ENCODE data around the gene RPS21. TPM values are rescaled to one million over a fixed set of nuclear protein-coding genes. Genes with fewer than 3 reads are reported as not detected.

RPS21 gene
- total RNA-seq, 1 experiment from 2014 or later = 2,488 TPM

GRCh38 chr20:62417981-62418708 lies 31.2 kb downstream of the RPS21 start:
- DNase-seq (ENCODE audit: low read depth, low spot score) = no peak
- no peak for ATAC-seq
- POLR2A ChIA-PET = no interaction called here
- Histone ChIP-seq H3K4me3 (replicated peaks in 1 of 2; ENCODE audit: low read depth in 1 of 2, low read length in 2 of 2) (no peak overlapping the region), H4K20me1 (ENCODE audit: insufficient read depth) (no peaks in the 10 kb centered on the region), H3K9ac (ENCODE audit: low read length) (no peak overlapping the region), H3K27ac (ENCODE audit: low read depth, low read length) (no peak overlapping the region), H3K4me1 (ENCODE audit: control insufficient read depth in 1 of 2, insufficient read depth in 2 of 2, low read length in 2 of 2) (no peaks in the 10 kb centered on the region), H3K27me3 (ENCODE audit: insufficient read depth, low read length) (no peaks in the 10 kb centered on the region), H3K4me2 (ENCODE audit: low read length) (no peak overlapping the region), H2AFZ (ENCODE audit: low read depth, low read length, poor library complexity, severe bottlenecking) (no peak overlapping the region), H3K9me3 (ENCODE audit: control insufficient read depth in 1 of 2, insufficient read depth in 1 of 2, low read depth in 1 of 2, low read length in 2 of 2) (no peaks in the 10 kb centered on the region), H3K36me3 (ENCODE audit: control insufficient read depth in 1 of 2, insufficient read depth in 2 of 2, low read length in 2 of 2) (no peaks in the 10 kb centered on the region), H3K79me2 (ENCODE audit: insufficient read depth, low read length) (no peaks in the 10 kb centered on the region), H3K9me2 (ENCODE audit: insufficient read depth) (no peaks in the 10 kb centered on the region)
- TF ChIP-seq EZH2phosphoT487 (IDR thresholded peaks at IDR 0.05; ENCODE audit: borderline replicate concordance) (no peak), ATF3 (IDR thresholded peaks at IDR 0.05) (no peak), ZFX (IDR thresholded peaks at IDR 0.05) (no peak)
- BruUV-seq (replicated peaks) = no TSS peak
- intact Hi-C loops (cut with micrococcal nuclease) = no loop called here
- CTCF ChIA-PET = no interaction called here
- RAD21 ChIA-PET (ENCODE audit: low non-redundant PET in 1 of 2, low total read pairs in 2 of 2, uncharacterized antibody in 2 of 2, unreplicated experiment in 2 of 2) = no interaction called here

- no peak overlapping the region for H3K4me2 ChIP-seq (ENCODE audit: low read length)
- H3K27ac ChIP-seq (ENCODE audit: low read depth, low read length) = no peak overlapping the region
- intact Hi-C loops (cut with micrococcal nuclease) = no loop called here
- peaks cover 0 to 3% of the 10 kb centered on the region in 2 experiments; a peak in 1 of 4 replicates for H3K4me1 ChIP-seq (ENCODE audit: control insufficient read depth in 1 of 2, insufficient read depth in 2 of 2, low read length in 2 of 2)
- ATAC-seq = no peak
- no peaks in the 10 kb centered on the region for H4K20me1 ChIP-seq (ENCODE audit: insufficient read depth)
- ChIA-PET RAD21 (ENCODE audit: low non-redundant PET in 1 of 2, low total read pairs in 2 of 2, uncharacterized antibody in 2 of 2, unreplicated experiment in 2 of 2) (no interaction called here), CTCF (no interaction called here), POLR2A (no interaction called here)
- no TSS peak for BruUV-seq (replicated peaks)
- no peaks in the 10 kb centered on the region for H3K9me3 ChIP-seq (ENCODE audit: control insufficient read depth in 1 of 2, insufficient read depth in 1 of 2, low read depth in 1 of 2, low read length in 2 of 2)
- H3K27me3 ChIP-seq (ENCODE audit: insufficient read depth, low read length) = no peaks in the 10 kb centered on the region
- no peak overlapping the region for H3K9ac ChIP-seq (ENCODE audit: low read length)
- no peak overlapping the region for H2AFZ ChIP-seq (ENCODE audit: low read depth, low read length, poor library complexity, severe bottlenecking)
- no peak overlapping the region for H3K4me3 ChIP-seq (replicated peaks in 1 of 2; ENCODE audit: low read depth in 1 of 2, low read length in 2 of 2)
- no peaks in the 10 kb centered on the region for H3K79me2 ChIP-seq (ENCODE audit: insufficient read depth, low read length)
- H3K9me2 ChIP-seq (ENCODE audit: insufficient read depth) = no peaks in the 10 kb centered on the region
- TF ChIP-seq FOSL1 (IDR thresholded peaks at IDR 0.05; ENCODE audit: low read depth) (no peak), EZH2phosphoT487 (IDR thresholded peaks at IDR 0.05; ENCODE audit: borderline replicate concordance) (no peak), SP1 (IDR thresholded peaks at IDR 0.05; ENCODE audit: low read depth) (no peak), REST (IDR thresholded peaks at IDR 0.05; ENCODE audit: low read depth) (no peak), ATF3 (IDR thresholded peaks at IDR 0.05) (no peak), SIN3A (IDR thresholded peaks at IDR 0.05; ENCODE audit: low read depth) (no peak), SRF (IDR thresholded peaks at IDR 0.05; ENCODE audit: low read depth) (no peak), CBX3 (IDR thresholded peaks at IDR 0.05; ENCODE audit: low read depth) (no peak), EGR1 (IDR thresholded peaks at IDR 0.05; ENCODE audit: low read depth) (no peak), MAX (IDR thresholded peaks at IDR 0.05) (no peak), TCF7L2 (IDR thresholded peaks at IDR 0.05; ENCODE audit: borderline replicate concordance, extremely low read depth, insufficient read depth, insufficient read length) (no peak), RAD21 (IDR thresholded peaks at IDR 0.05; ENCODE audit: low read depth) (no peak), CEBPB (IDR thresholded peaks at IDR 0.05; ENCODE audit: low read depth) (no peak), POLR2A (IDR thresholded peaks at IDR 0.05; ENCODE audit: borderline replicate concordance, extremely low read depth, insufficient read depth, insufficient read length) (no peak), ZNF274 (IDR thresholded peaks at IDR 0.05; ENCODE audit: low read depth, low read length) (no peak)
- no peak for DNase-seq (ENCODE audit: low read depth, low spot score)
- H3K36me3 ChIP-seq (ENCODE audit: control insufficient read depth in 1 of 2, insufficient read depth in 2 of 2, low read length in 2 of 2) = no peaks in the 10 kb centered on the region
Measured at GRCh38 chr20:62418709-62419487, 32.0 kb downstream of the RPS21 start.

Measured in HCT116 (cell line).